ENCODE results near the gene BBOX1. TPM values are rescaled to one million over a fixed set of nuclear protein-coding genes. Genes with fewer than 3 reads are reported as not detected.

The BBOX1 gene
- total RNA-seq, 4 donors from 2014 or later: 13.3 to 45.1 (median 28.5) TPM

DNA sequence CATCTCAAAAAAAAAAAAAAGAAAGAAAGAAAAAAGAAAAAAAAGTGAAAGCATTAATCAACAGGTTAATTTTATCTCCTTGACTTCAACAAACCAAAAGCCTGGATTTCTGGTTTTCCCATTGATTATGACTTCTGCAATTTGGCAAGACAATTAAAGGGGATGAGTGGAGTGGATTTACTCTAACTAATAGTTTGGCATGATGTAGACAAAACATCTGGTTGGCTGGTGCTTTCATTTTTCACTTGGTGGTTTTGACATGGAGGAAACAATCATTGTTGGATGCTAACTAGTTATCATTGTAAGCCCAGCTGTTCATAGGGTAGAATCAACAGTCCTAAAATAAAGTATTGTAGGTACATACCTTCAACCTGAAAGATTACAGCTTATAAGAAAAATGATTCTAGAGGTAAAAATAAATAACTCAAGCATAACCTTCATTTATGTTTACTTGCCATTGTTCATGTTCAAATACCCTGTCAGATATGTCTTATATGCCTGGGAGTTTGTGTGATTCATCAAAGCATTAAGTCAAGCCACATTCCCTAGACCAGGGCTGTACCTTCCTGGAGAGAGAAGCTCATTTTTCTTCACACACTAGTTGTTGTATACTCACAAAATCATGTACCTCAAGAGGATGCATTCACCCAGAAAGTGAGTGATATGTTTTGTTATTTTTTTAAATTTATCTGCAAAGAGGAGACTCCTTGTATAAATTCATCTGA is 31.6 kb upstream of the BBOX1 start:
- Histone ChIP-seq H3K36me3 (no peaks in the 10 kb centered on the region), H3K4me1 (peaks cover 3 to 8% of the 10 kb centered on the region in 2 donors), H3K27ac (no peak overlapping the region), H3K27me3 (no peaks in the 10 kb centered on the region), H3K9me3 (no peaks in the 10 kb centered on the region), H3K4me3 (replicated peaks in 1 of 3) (no peak overlapping the region)
- TF ChIP-seq POLR2A (IDR thresholded peaks at IDR 0.05) (no peak), CTCF (IDR thresholded peaks at IDR 0.05) (no peak)
- no peak for DNase-seq
- intact Hi-C loops (cut with DNase I): no loop called here

- no peak overlapping the region for H3K4me3 ChIP-seq (replicated peaks in 1 of 3)
- WGBS, 2 donors: 78% methylated on average over 4 of the region's 4 CpGs
- no peaks in the 10 kb centered on the region for H3K27me3 ChIP-seq
- H3K27ac ChIP-seq: no peak overlapping the region
- no peaks in the 10 kb centered on the region for H3K9me3 ChIP-seq
- DNase-seq: no peak
- intact Hi-C loops (cut with DNase I): no loop called here
- TF ChIP-seq POLR2A (IDR thresholded peaks at IDR 0.05) (no peak), CTCF (IDR thresholded peaks at IDR 0.05) (no peak)
- H3K36me3 ChIP-seq: no peaks in the 10 kb centered on the region
- peaks cover 3 to 9% of the 10 kb centered on the region in 2 donors for H3K4me1 ChIP-seq
Measured at GRCh38 chr11:27011560-27012233, 28.9 kb upstream of the BBOX1 start.

DNA sequence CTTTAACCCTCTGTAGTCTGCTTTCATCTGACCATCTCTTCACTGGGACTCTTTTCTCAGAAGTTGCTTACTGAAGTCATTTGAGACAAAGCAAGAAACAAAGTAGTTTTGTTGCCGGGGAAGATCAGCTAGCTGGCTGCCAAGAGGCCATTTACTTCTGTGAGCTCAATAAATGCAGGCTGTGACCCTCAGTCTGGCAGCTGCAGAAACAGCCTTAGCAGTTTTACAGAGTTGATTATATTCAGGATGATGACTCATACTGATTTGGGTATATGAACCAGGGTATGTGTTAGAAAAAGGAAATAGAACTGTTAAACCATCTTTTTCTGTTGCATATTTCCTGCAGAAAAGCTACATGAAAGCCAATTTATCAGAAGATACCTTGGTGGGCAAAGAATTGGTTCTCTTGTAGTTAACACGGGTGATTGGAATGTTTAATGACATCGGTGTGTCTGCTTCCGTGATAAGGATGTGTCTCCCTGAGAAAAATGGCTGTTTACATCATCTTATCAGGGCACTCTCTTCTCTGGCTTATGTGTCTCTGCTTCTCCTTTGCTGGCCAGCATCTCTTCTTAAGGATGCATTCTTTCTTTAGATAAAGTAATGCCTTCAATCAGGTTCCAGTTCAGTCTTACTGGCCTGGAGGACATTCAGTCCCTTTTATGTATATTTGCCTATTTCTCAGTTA is 28.2 kb upstream of the BBOX1 start:
- TF ChIP-seq CTCF (IDR thresholded peaks at IDR 0.05) (no peak), POLR2A (IDR thresholded peaks at IDR 0.05) (no peak)
- intact Hi-C loops (cut with DNase I): no loop called here

DNA sequence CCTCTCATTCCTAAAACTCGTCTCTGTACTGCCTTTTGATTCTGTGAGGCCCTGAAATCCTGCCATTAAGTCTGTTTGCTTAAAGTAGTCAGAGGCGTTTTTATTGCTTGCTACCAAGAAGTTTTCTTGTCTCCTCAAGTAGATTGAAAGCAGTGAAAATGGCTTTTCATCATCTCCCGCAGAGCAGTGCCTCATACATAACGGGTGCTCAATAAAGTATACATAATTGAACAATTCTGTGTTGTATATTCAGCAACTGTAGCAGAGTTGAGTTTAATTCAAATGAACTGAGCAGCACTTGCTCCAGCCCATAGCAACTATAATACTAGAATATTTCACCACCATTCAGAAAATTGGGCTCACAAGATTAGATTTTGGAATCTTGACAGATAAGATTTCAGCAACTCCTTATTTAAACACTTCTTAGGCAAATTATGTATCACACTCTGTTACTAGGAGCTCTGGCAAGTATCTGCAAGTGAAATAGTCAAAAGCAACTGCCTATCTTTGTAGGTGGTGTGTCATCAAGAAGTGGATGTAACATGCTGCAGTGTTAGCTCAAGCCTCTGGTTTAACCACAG is 26.7 kb upstream of the BBOX1 start:
- Histone ChIP-seq H3K36me3 (no peaks in the 10 kb centered on the region), H3K9me3 (no peaks in the 10 kb centered on the region), H3K27me3 (no peaks in the 10 kb centered on the region), H3K4me3 (replicated peaks in 1 of 3) (no peak overlapping the region), H3K4me1 (peaks cover 3 to 9% of the 10 kb centered on the region in 2 donors), H3K27ac (no peak overlapping the region)
- intact Hi-C loops (cut with DNase I): no loop called here
- no peak for DNase-seq
- 30 to 32% methylated on average over 4 of the region's 4 CpGs for WGBS, 2 donors
- TF ChIP-seq POLR2A (IDR thresholded peaks at IDR 0.05) (no peak), CTCF (IDR thresholded peaks at IDR 0.05) (no peak)

More for the DNA sequence above, 28.2 kb upstream of the BBOX1 start:
- H3K36me3 ChIP-seq: no peaks in the 10 kb centered on the region
- no peaks in the 10 kb centered on the region for H3K27me3 ChIP-seq
- H3K4me1 ChIP-seq: peaks cover 3 to 9% of the 10 kb centered on the region in 2 donors
- no peaks in the 10 kb centered on the region for H3K9me3 ChIP-seq
- no peak overlapping the region for H3K4me3 ChIP-seq (replicated peaks in 1 of 3)
- WGBS, 2 donors: 63 to 72% methylated on average over 4 of the region's 4 CpGs
- no peak overlapping the region for H3K27ac ChIP-seq
- DNase-seq: no peak

Data from thyroid gland (tissue), 4 donors.